SJSA1 (cell line): Measurements from ENCODE around the gene PALM3. TPM values are rescaled to one million over a fixed set of nuclear protein-coding genes. Genes with fewer than 3 reads are reported as not detected.

Source experiments
- DNase-seq, 2 experiments: peaks; one replicate each; pipeline ENCODE4 v3.0.0-alpha.2; 2015 to 2020; ENCODE audit warnings: low spot score in 2 of 2, low read depth in 1 of 2
- H3K27ac ChIP-seq: fragments of 250-450 bp; sonication (Bioruptor Pico); 2 replicates; pipeline ENCODE4 v1.5.1; 2020; ENCODE audit warnings: mild to moderate bottlenecking, moderate library complexity
- H3K27me3 ChIP-seq: fragments of 250-450 bp; sonication (Bioruptor Pico); replicated peaks from 2 replicates; pipeline ENCODE4 v1.5.1; 2020; ENCODE audit warnings: mild to moderate bottlenecking, moderate library complexity
- H3K36me3 ChIP-seq: fragments of 250-450 bp; sonication (Bioruptor Pico); 2 replicates; pipeline ENCODE4 v1.5.1; 2020; ENCODE audit warnings: mild to moderate bottlenecking
- H3K4me1 ChIP-seq: fragments of 250-450 bp; sonication (Bioruptor Pico); replicated peaks from 2 replicates; pipeline ENCODE4 v1.6.1; 2021; ENCODE audit warnings: mild to moderate bottlenecking
- H3K4me3 ChIP-seq: fragments of 250-450 bp; sonication (Bioruptor Pico); 2 replicates; pipeline ENCODE4 v1.5.1; 2020; ENCODE audit warnings: mild to moderate bottlenecking
- H3K9me3 ChIP-seq: fragments of 250-450 bp; sonication (Bioruptor Pico); replicated peaks from 2 replicates; pipeline ENCODE4 v1.5.1; 2020; ENCODE audit warnings: mild to moderate bottlenecking
- total RNA-seq: library from RNA; depleted of rRNA; stranded (reverse); fragments of >200 nt; shearing (Covaris generic); gene quantifications from 2 replicates; pipeline ENCODE4 v1.2.3, GENCODE V29; 2014

Gene PALM3
- total RNA-seq, 1 experiment from 2014 or later = not detected

- Histone ChIP-seq H3K4me1 (peaks cover 13% of the 10 kb centered on the region), H3K27ac (peak overlapping the region; percentile 34), H3K27me3 (no peaks in the 10 kb centered on the region), H3K9me3 (no peaks in the 10 kb centered on the region), H3K4me3 (peak overlapping the region; percentile 49), H3K36me3 (0 out of 2 replicates have a peak, but pooled peaks cover 3% of the 10 kb centered on the region)
- DNase-seq = no peak
These were observed 20.2 kb upstream of the PALM3 start for GRCh38 chr19:14081797-14082674.

GRCh38 chr19:14080887-14081796 lies 19.3 kb upstream of the PALM3 start:
- Histone ChIP-seq H3K27me3 (no peaks in the 10 kb centered on the region), H3K4me3 (peak overlapping the region; percentile 49), H3K36me3 (no peaks in the 10 kb centered on the region), H3K27ac (peak overlapping the region; percentile 36), H3K4me1 (peaks cover 13% of the 10 kb centered on the region), H3K9me3 (no peaks in the 10 kb centered on the region)
- peak; percentile 97 to 99 for DNase-seq

- Histone ChIP-seq H3K27me3 (peaks cover 6% of the 10 kb centered on the region; the same call in 1 of the 2 replicates), H3K9me3 (0 out of 2 replicates have a peak, but pooled peaks cover 2% of the 10 kb centered on the region), H3K4me1 (peaks cover 33% of the 10 kb centered on the region), H3K4me3 (no peak overlapping the region), H3K36me3 (no peaks in the 10 kb centered on the region), H3K27ac (no peak overlapping the region)
- DNase-seq = no peak
These were observed 16.5 kb upstream of the PALM3 start for GRCh38 chr19:14078411-14078810.

GRCh38 chr19:14073925-14074838 lies 12.3 kb upstream of the PALM3 start:
- H3K36me3 ChIP-seq = no peaks in the 10 kb centered on the region
- H3K27ac ChIP-seq = no peak overlapping the region
- peak in 1 of 2 experiments; percentile 53 for DNase-seq
- peaks cover 36% of the 10 kb centered on the region for H3K4me1 ChIP-seq
- H3K9me3 ChIP-seq = peaks cover 11% of the 10 kb centered on the region
- H3K27me3 ChIP-seq = peaks cover 25% of the 10 kb centered on the region
- peak overlapping the region; percentile 52 for H3K4me3 ChIP-seq

GRCh38 chr19:14073261-14073924 lies 11.5 kb upstream of the PALM3 start:
- Histone ChIP-seq H3K9me3 (peaks cover 11% of the 10 kb centered on the region), H3K27me3 (peaks cover 25% of the 10 kb centered on the region), H3K36me3 (no peaks in the 10 kb centered on the region), H3K27ac (no peak overlapping the region), H3K4me3 (peak overlapping the region; percentile 52), H3K4me1 (peaks cover 36% of the 10 kb centered on the region)
- DNase-seq = peak; percentile 52 to 75

DNA sequence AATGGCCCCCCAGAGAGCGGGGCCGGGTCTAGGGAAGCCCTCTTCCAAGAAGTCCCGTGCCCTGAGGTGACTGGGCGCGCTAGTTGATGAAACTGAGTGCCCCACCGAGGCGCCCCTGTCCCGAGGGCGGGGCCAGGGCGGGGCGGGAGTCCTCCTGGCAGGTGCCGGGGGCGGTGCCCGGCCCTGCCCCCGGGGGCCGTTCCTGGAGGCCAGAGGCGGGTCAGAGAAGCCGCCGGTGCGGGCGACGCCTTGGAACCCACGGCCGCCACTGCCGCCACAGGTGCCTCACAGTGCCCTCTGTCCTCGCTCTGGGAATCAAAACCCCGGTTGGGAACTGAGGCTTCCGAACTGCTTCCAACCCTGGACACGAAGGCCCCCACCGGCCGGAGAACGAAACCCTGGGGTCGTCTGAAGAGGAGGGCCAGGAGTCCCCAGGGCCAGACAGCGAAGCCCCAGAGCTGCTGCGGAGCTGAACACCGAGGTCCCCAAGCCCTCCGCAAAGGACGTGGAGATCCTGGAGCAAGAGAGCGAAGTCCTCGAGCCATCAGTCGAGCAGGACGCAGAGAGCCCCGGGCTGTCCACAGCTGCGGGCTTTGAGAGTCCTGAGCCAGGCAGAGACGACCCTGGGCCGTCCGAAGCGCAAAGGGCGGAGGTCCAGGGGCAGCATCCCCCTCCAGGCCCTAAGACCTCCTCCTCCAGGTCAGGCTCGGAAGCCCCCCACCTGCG lies 10.8 kb upstream of the PALM3 start, which contains the start of gene MISP3:
Gene MISP3, plus strand, starts transcription at position 252 of the 726 bp plus-strand sequence. CDS start 524 bp downstream, outside the sequence.
- no peak for DNase-seq
- Histone ChIP-seq H3K27ac (no peak within 1 kb of the TSS), H3K36me3 (no peaks in the 10 kb centered on the region), H3K9me3 (peaks cover 11% of the 10 kb centered on the region), H3K4me1 (peaks cover 36% of the 10 kb centered on the region), H3K27me3 (peaks cover 25% of the 10 kb centered on the region), H3K4me3 (peak within 1 kb of the TSS; percentile 52)

GRCh38 chr19:14070268-14071050 lies 8.6 kb upstream of the PALM3 start:
- no peaks in the 10 kb centered on the region for H3K36me3 ChIP-seq
- no peak for DNase-seq
- H3K4me3 ChIP-seq = no peak overlapping the region
- peaks cover 36% of the 10 kb centered on the region for H3K4me1 ChIP-seq
- H3K27me3 ChIP-seq = peaks cover 27% of the 10 kb centered on the region
- peaks cover 11% of the 10 kb centered on the region for H3K9me3 ChIP-seq
- no peak overlapping the region for H3K27ac ChIP-seq

DNA sequence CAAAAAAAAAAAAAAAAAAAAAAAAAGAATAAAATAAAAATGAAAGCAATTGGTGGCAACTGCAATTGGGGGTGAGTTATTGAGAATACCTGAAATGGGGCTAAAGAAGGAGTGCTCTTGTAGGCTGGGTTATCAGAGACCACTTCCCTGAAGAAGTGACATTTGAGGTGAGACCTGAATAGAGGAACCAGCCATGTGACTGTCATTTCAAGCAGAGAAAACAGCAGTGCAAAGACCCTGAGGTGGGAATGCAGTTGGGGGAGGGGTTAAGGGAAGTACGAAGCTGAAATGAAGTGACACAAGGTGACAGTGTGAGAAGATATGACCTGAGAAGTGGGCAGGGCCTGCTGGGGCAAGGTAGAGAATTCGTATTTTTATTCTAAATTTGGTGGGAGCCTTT lies 4.3 kb upstream of the PALM3 start:
- no peaks in the 10 kb centered on the region for H3K36me3 ChIP-seq
- H3K4me3 ChIP-seq = no peak overlapping the region
- no peaks in the 10 kb centered on the region for H3K9me3 ChIP-seq
- H3K27ac ChIP-seq = no peak overlapping the region
- H3K27me3 ChIP-seq = peaks cover 5% of the 10 kb centered on the region
- no peaks in the 10 kb centered on the region for H3K4me1 ChIP-seq
- no peak for DNase-seq

DNA sequence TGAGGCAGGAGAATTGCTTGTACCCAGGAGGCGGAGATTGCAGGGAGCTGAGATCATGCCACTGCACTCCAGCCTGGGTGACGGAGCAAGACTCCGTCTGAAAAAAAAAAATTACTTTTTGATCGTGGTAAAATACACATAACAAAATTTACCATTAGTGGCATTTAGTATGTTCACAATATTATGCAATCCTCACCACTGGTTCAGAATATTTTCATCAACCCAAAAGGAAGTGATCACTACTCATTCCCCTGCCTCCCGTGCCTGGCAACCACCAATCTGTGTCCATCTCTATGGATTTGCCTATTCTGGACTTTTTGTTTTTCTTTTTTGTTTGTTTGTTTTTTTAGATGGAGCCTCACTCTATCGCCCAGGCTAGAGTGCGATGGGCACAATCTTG lies 1.2 kb upstream of the PALM3 start:
- H3K4me3 ChIP-seq = no peak overlapping the region
- no peaks in the 10 kb centered on the region for H3K4me1 ChIP-seq
- H3K36me3 ChIP-seq = no peaks in the 10 kb centered on the region
- H3K27me3 ChIP-seq = peaks cover 5% of the 10 kb centered on the region
- no peaks in the 10 kb centered on the region for H3K9me3 ChIP-seq
- H3K27ac ChIP-seq = no peak overlapping the region
- DNase-seq = no peak

- no peak for DNase-seq
- Histone ChIP-seq H3K4me1 (peaks cover 3% of the 10 kb centered on the region; the same call in 1 of the 2 replicates), H3K9me3 (no peaks in the 10 kb centered on the region), H3K27ac (no peak overlapping the region), H3K36me3 (no peaks in the 10 kb centered on the region), H3K4me3 (no peak overlapping the region), H3K27me3 (peaks cover 9% of the 10 kb centered on the region)
These were observed 631 bp upstream of the PALM3 start for GRCh38 chr19:14062558-14062855.

GRCh38 chr19:14061081-14061749 lies 661 bp downstream of the PALM3 start:
- no peak overlapping the region for H3K4me3 ChIP-seq

More at GRCh38 chr19:14061081-14061749, 661 bp downstream of the PALM3 start:
- Histone ChIP-seq H3K27ac (no peak overlapping the region), H3K36me3 (no peaks in the 10 kb centered on the region), H3K4me1 (peaks cover 3% of the 10 kb centered on the region; the same call in 1 of the 2 replicates), H3K27me3 (peaks cover 7% of the 10 kb centered on the region), H3K9me3 (no peaks in the 10 kb centered on the region)
- no peak for DNase-seq
